A549 (cell line): ENCODE results near the gene PACS1. TPM values are rescaled to one million over a fixed set of nuclear protein-coding genes. Genes with fewer than 3 reads are reported as not detected.
A peak's percentile ranks its signal among the peaks of the same experiment; 100 is the strongest.

Source experiments
- ATAC-seq, 2 experiments: fragments of 200-7000 bp in 1 of 2; fragments of >200 bp in 1 of 2; cut with Nextera tagmentation in 1 of 2; cut with Tn5 transposase in 1 of 2; 3 replicates each; pipeline versions ENCODE4 v1.8.0 to v1.9.1; 2018 to 2020; ENCODE audit warnings: mild to moderate bottlenecking in 1 of 2, moderate library complexity in 1 of 2
- CTCF ChIA-PET: fragments of 300-600 bp; sonication (Branson Sonifier 250); formaldehyde crosslinking; extraction: SDS; loops from one replicate; lab custom pipeline; 2021; ENCODE audit warnings: antibody characterized with exemption, inconsistent platforms; lab: Yijun Ruan, JAX
- POLR2A ChIA-PET: fragments of 350-600 bp; formaldehyde crosslinking; extraction: SDS; loops from one replicate; lab custom pipeline; 2021; ENCODE audit warnings: antibody characterized with exemption, inconsistent platforms; lab: Yijun Ruan, JAX
- DNase-seq, 2 experiments: peaks; one replicate each; pipeline versions ENCODE4 v3.0.0 to v3.0.0-alpha.2; 2011 to 2016; ENCODE audit warnings: low read depth in 1 of 2, low spot score in 1 of 2
- FAIRE-seq: peaks from 2 replicates; lab custom pipeline; 2011; peaks lifted over from hg19 to GRCh38; lab: Jason Lieb, UNC
- H3K27ac ChIP-seq, 2 experiments: fragments of >200 bp; sonication (Bioruptor Twin); formaldehyde crosslinking; 3 replicates each; pipeline ENCODE4 v1.5.1; 2016 to 2017
- H3K4me1 ChIP-seq: fragments of >200 bp; sonication (Bioruptor Twin); formaldehyde crosslinking; 3 replicates; pipeline ENCODE4 v1.6.1; 2016
- H3K4me2 ChIP-seq: fragments of >200 bp; sonication (Bioruptor Twin); formaldehyde crosslinking; 3 replicates; pipeline ENCODE4 v1.6.1; 2016
- H3K4me3 ChIP-seq: fragments of >200 bp; sonication (Bioruptor Twin); formaldehyde crosslinking; 3 replicates; pipeline ENCODE4 v1.5.1; 2016
- H3K9me3 ChIP-seq: fragments of >200 bp; sonication (Bioruptor Twin); formaldehyde crosslinking; 3 replicates; pipeline ENCODE4 v1.6.1; 2016
- BCL3 ChIP-seq: fragments of >200 bp; sonication (Bioruptor Twin); formaldehyde crosslinking; IDR thresholded peaks from 3 replicates; pipeline ENCODE4 v1.6.1; 2016
- CBX2 ChIP-seq: fragments of 200-600 bp; sonication (generic); IDR thresholded peaks from 2 replicates; pipeline ENCODE4 v1.6.1; 2016; ENCODE audit warnings: low read depth, mild to moderate bottlenecking, borderline replicate concordance
- CHD2 ChIP-seq: fragments of 150-350 bp; IDR thresholded peaks from 2 replicates; pipeline ENCODE4 v1.6.1; 2014; ENCODE audit warnings: low read length; ENCODE audit not compliant: partially characterized antibody
- E2F6 ChIP-seq: IDR thresholded peaks from 2 replicates; pipeline ENCODE4 v1.6.1; 2012; ENCODE audit warnings: low read depth, borderline replicate concordance
- EHMT2 ChIP-seq: fragments of 200-600 bp; sonication (generic); IDR thresholded peaks from 2 replicates; pipeline ENCODE4 v1.6.1; 2016; ENCODE audit warnings: antibody characterized with exemption, low read depth, mild to moderate bottlenecking, moderate library complexity
- EP300 ChIP-seq, 2 experiments: fragments of >200 bp; sonication (Bioruptor Twin); formaldehyde crosslinking; IDR thresholded peaks; 2 replicates in 1 of 2; 3 replicates in 1 of 2; pipeline ENCODE4 v1.6.1; 2016 to 2017
- ESRRA ChIP-seq: fragments of 150-350 bp; IDR thresholded peaks from 2 replicates; pipeline ENCODE4 v1.6.1; 2014; ENCODE audit warnings: mild to moderate bottlenecking, low read length, borderline replicate concordance
- FOSB ChIP-seq: fragments of 250-450 bp; sonication (Bioruptor Pico); IDR thresholded peaks from 2 replicates; pipeline ENCODE4 v1.5.0; 2020; ENCODE audit warnings: mild to moderate bottlenecking, moderate library complexity
- GATA3 ChIP-seq: IDR thresholded peaks from 2 replicates; pipeline ENCODE4 v1.6.1; 2012; ENCODE audit warnings: borderline replicate concordance
- HDAC2 ChIP-seq: fragments of 200-600 bp; sonication (generic); IDR thresholded peaks from 2 replicates; pipeline ENCODE4 v1.6.1; 2016
- HEYL ChIP-seq: fragments of 250-450 bp; sonication (Bioruptor Pico); IDR thresholded peaks from 2 replicates; pipeline ENCODE4 v1.8.0; 2021; ENCODE audit warnings: mild to moderate bottlenecking, moderate library complexity
- HOXA7 ChIP-seq: fragments of 250-450 bp; sonication (Bioruptor Pico); IDR thresholded peaks from 2 replicates; pipeline ENCODE4 v1.5.0; 2020; ENCODE audit warnings: mild to moderate bottlenecking, moderate library complexity
- KDM5A ChIP-seq: fragments of 200-600 bp; sonication (generic); IDR thresholded peaks from 2 replicates; pipeline ENCODE4 v1.6.1; 2016; ENCODE audit warnings: antibody characterized with exemption, mild to moderate bottlenecking
- MAFK ChIP-seq: fragments of 450-650 bp; IDR thresholded peaks from 2 replicates; pipeline ENCODE4 v1.6.1; 2014; ENCODE audit not compliant: partially characterized antibody
- MAX ChIP-seq: IDR thresholded peaks from 2 replicates; pipeline ENCODE4 v1.6.1; 2012
- MAZ ChIP-seq: fragments of 150-350 bp; IDR thresholded peaks from 2 replicates; pipeline ENCODE4 v1.6.1; 2014; ENCODE audit warnings: antibody characterized with exemption, low read depth, low read length, borderline replicate concordance
- MYC ChIP-seq: IDR thresholded peaks from 2 replicates; pipeline ENCODE4 v1.6.1; 2012; ENCODE audit warnings: mild to moderate bottlenecking, inconsistent platforms, low read length, improper control_type of control experiment, borderline replicate concordance
- NFE2L2 ChIP-seq: fragments of 150-350 bp; conservative IDR thresholded peaks from 2 replicates; pipeline ENCODE4 v1.6.1; 2014; ENCODE audit warnings: low read length
- NPAS2 ChIP-seq: fragments of 250-450 bp; sonication (Bioruptor Pico); IDR thresholded peaks from 2 replicates; pipeline ENCODE4 v1.8.0; 2022; ENCODE audit warnings: mild to moderate bottlenecking, moderate library complexity, borderline replicate concordance
- PHF8 ChIP-seq: fragments of 200-600 bp; sonication (generic); IDR thresholded peaks from 2 replicates; pipeline ENCODE4 v1.6.1; 2016; ENCODE audit warnings: low read depth, mild to moderate bottlenecking, antibody characterized with exemption, moderate library complexity, borderline replicate concordance
- RAD21 ChIP-seq, 2 experiments: fragments of >200 bp in 1 of 2; sonication (Bioruptor Twin) in 1 of 2; formaldehyde crosslinking in 1 of 2; IDR thresholded peaks in 1 of 2; conservative IDR thresholded peaks in 1 of 2; 2 replicates in 1 of 2; 3 replicates in 1 of 2; pipeline ENCODE4 v1.6.1; 2012 to 2018; ENCODE audit warnings: inconsistent platforms in 1 of 2
- RCOR1 ChIP-seq: fragments of 150-350 bp; IDR thresholded peaks from 2 replicates; pipeline ENCODE4 v1.6.1; 2014; ENCODE audit warnings: antibody characterized with exemption, low read length, low read depth
- SREBF2 ChIP-seq: fragments of 450-650 bp; IDR thresholded peaks from 2 replicates; pipeline ENCODE4 v1.6.1; 2014; ENCODE audit warnings: mild to moderate bottlenecking, moderate library complexity
- TFCP2L1 ChIP-seq: fragments of 250-450 bp; sonication (Bioruptor Pico); IDR thresholded peaks from 2 replicates; pipeline ENCODE4 v1.5.0; 2021; ENCODE audit warnings: mild to moderate bottlenecking
- USF2 ChIP-seq: fragments of 450-650 bp; IDR thresholded peaks from 2 replicates; pipeline ENCODE4 v1.6.1; 2014; ENCODE audit warnings: antibody characterized with exemption
- ZNF302 ChIP-seq: fragments of 250-450 bp; sonication (Bioruptor Pico); IDR thresholded peaks from 2 replicates; pipeline ENCODE4 v1.9.0; 2021; ENCODE audit warnings: inconsistent platforms, mild to moderate bottlenecking, moderate library complexity
- WGBS: methylation state at CpG from one replicate; pipeline ENCODE4 v1.1.6; 2017; ENCODE audit errors: missing lambda C conversion rate; 5-methylcytosine and 5-hydroxymethylcytosine counted together
- polyA plus RNA-seq, 4 experiments: library from polyadenylated mRNA; depleted of rRNA in 3 of 4; stranded (reverse); fragments of >200 nt; fragmentation: RNase III in 1 of 4; extraction: RNeasy Plus Mini Kit Qiagen cat#74134 plus additional on column Dnase treatment in 1 of 4; gene quantifications; 2 replicates in 3 of 4; 3 replicates in 1 of 4; pipeline ENCODE4 v1.2.3, GENCODE V29; 2011 to 2017

Gene PACS1
- polyA plus RNA-seq, 2 of the 4 experiments (the other 2 are of a cell fraction): 48.2 to 59.1 TPM

- TF ChIP-seq BCL3 (no peak), HDAC2 (no peak), CHD2 (no peak), RCOR1 (no peak), HEYL (CRISPR knock-in tag) (no peak), ZNF302 (CRISPR knock-in tag) (no peak), CBX2 (no peak), RAD21 (conservative IDR thresholded peaks at IDR 0.05 in 1 of 2, IDR thresholded peaks at IDR 0.05 in 1 of 2) (no peak), HOXA7 (no peak), EP300 (IDR thresholded peaks at IDR 0.05) (no peak), TFCP2L1 (no peak)
Observed at GRCh38 chr11:66168289-66168688, 98.2 kb downstream of the PACS1 start (continued).

GRCh38 chr11:66172146-66172545, 102.1 kb downstream of the PACS1 start:
- TF ChIP-seq MAZ: no peak
- no peak for TF ChIP-seq SREBF2
- no peak for TF ChIP-seq ESRRA
- no peak for TF ChIP-seq HEYL (CRISPR knock-in tag)
- no peak for TF ChIP-seq TFCP2L1
- H3K27ac ChIP-seq: peak overlapping the region in 1 of 2 experiments; percentile 1; a peak in 1 of 6 replicates
- CTCF ChIA-PET: interaction anchor here (0.6 to 0.7 kb wide), 2 partner anchors 39 to 425 kb away, joined by 3 read pairs; no protein-coding TSS in a partner anchor
- peak; percentile 71 to 72; a peak in 5 of 6 replicates for ATAC-seq
- H3K4me1 ChIP-seq: peaks cover 33% of the 10 kb centered on the region
- H3K9me3 ChIP-seq: no peaks in the 10 kb centered on the region
- H3K4me3 ChIP-seq: no peak overlapping the region
- WGBS: 67% methylated on average over 8 of the region's 8 CpGs
- no peak for FAIRE-seq
- DNase-seq: peak in 1 of 2 experiments; percentile 29
- H3K4me2 ChIP-seq: no peak overlapping the region
- POLR2A ChIA-PET: no interaction called here

- CTCF ChIA-PET: interaction anchor here (0.9 to 1.5 kb wide), 2 partner anchors 11 to 45 kb away, joined by 3 to 6 read pairs; no protein-coding TSS in a partner anchor
- H3K9me3 ChIP-seq: no peaks in the 10 kb centered on the region
- no peak overlapping the region for H3K4me3 ChIP-seq
- no peak for TF ChIP-seq MAX
- TF ChIP-seq MYC: no peak
- no peak for TF ChIP-seq NFE2L2
- TF ChIP-seq EHMT2: no peak
- TF ChIP-seq MAFK: no peak
- TF ChIP-seq USF2: no peak
- no peak for TF ChIP-seq KDM5A
- TF ChIP-seq PHF8: no peak
- no peak for TF ChIP-seq GATA3
- TF ChIP-seq EP300 (IDR thresholded peaks at IDR 0.05): no peak
- no peak for TF ChIP-seq E2F6
- no peak for TF ChIP-seq NPAS2 (CRISPR knock-in tag)
- no peak for TF ChIP-seq SREBF2
- TF ChIP-seq ZNF302 (CRISPR knock-in tag): no peak
- TF ChIP-seq ESRRA: no peak
- TF ChIP-seq FOSB (CRISPR knock-in tag): no peak
- H3K27ac ChIP-seq: no peak overlapping the region
- peaks cover 42% of the 10 kb centered on the region for H3K4me1 ChIP-seq
- FAIRE-seq: no peak
- no peak overlapping the region for H3K4me2 ChIP-seq
- ATAC-seq: peak in 1 of 2 experiments; percentile 41; a peak in 3 of 6 replicates
- WGBS: 80% methylated on average over 7 of the region's 7 CpGs
- POLR2A ChIA-PET: no interaction called here
- no peak for DNase-seq
Observed at GRCh38 chr11:66176650-66177049, 106.6 kb downstream of the PACS1 start.
